ENCODE data around the gene SARDH.
"Not testable (repeated sequence)": the region's sequence is repeated elsewhere in the genome, so short reads cannot be mapped to it uniquely, and the experiment has no call there.

Gene SARDH

DNA sequence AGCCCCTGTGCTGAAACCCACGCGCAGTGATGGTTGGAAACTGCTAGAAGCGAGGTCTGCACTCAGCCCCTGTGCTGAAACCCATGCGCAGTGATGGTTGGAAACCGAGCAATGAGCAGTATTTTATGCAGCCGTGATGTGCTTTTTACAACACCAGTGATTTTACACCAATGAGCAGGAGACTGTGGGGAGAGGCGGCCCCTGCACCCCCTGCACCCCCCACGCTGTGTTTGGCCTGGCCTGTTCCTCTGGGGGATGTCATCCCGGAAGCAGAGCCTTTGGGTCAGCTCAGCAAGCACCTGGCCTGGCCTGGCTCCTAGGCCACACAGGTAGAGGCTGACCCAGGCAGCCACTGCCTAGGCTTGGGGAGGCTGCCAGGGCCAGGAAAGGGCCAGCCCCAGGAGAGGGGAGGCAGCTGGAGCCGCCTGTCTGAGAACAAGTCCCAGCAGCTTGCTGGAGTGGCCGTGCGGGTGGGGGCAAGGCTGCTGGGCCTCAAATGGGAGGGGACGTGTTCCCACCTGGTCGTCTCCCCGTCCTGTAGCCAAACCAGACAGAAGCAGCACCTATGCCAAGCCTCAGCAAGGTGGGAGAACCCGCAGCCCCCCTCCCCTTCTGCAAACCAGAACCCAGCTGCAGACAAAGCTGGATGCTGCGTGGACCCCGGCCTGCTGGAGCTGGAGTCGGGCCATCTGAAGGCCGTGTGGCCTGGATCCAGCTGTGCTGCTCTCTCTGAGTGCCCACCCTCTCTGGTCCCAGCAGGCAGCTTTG lies 55.1 kb downstream of the SARDH start:
- Histone ChIP-seq H3K27ac (ENCODE audit: low read depth, low read length) (no peak overlapping the region), H3K27me3 (ENCODE audit: control insufficient read depth, insufficient read depth, low read length) (no peaks in the 10 kb centered on the region), H3K4me3 (ENCODE audit: low read length) (no peak overlapping the region), H3K36me3 (ENCODE audit: control insufficient read depth, insufficient read depth, low read length) (no peaks in the 10 kb centered on the region), H3K4me1 (ENCODE audit: control insufficient read depth, insufficient read depth, low read length) (peaks cover 10% of the 10 kb centered on the region), H3K9ac (ENCODE audit: low read length) (no peak overlapping the region)

GRCh38 chr9:133681658-133682306 lies 56.4 kb downstream of the SARDH start:
- Histone ChIP-seq H3K27ac (ENCODE audit: low read depth, low read length) (no peak overlapping the region), H3K27me3 (ENCODE audit: control insufficient read depth, insufficient read depth, low read length) (no peaks in the 10 kb centered on the region), H3K36me3 (ENCODE audit: control insufficient read depth, insufficient read depth, low read length) (no peaks in the 10 kb centered on the region), H3K9ac (ENCODE audit: low read length) (no peak overlapping the region), H3K4me1 (ENCODE audit: control insufficient read depth, insufficient read depth, low read length) (peaks cover 10% of the 10 kb centered on the region), H3K4me3 (ENCODE audit: low read length) (no peak overlapping the region)

DNA sequence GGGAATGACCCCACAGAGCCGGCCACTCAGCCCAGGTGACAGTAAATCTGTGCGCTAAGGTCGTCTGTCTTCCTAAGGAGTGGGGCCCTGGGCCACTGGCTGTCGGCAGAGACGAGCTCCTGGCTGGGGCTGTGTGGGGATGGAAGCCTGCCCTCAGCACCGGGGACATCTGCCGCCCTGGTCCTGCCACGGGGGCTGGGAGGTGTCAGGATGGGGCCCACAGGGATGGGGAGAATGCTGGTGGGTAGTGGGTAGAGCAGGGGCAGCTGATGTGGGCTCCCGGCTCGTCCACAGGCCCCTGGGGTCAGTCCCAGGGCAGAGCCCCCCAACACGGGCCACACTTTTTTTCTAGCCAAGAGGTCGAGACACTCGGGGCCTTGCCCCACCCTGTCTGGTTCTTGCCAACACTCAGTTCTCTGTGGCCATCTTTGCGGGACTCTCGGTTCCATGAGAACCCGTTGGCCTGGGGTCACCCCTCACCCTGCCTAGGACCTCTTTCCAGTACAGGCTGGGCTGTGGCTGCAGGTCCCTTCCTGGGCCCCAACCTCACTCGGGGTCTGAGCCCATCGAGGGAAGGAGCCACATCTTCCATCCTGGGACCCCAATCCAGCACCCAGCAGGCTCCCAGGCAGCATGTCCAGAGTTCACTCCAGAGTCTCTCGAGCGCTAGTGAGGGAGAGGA lies 57.0 kb downstream of the SARDH start:
- no peak overlapping the region for H3K9ac ChIP-seq (ENCODE audit: low read length)
- no peaks in the 10 kb centered on the region for H3K36me3 ChIP-seq (ENCODE audit: control insufficient read depth, insufficient read depth, low read length)
- peaks cover 10% of the 10 kb centered on the region for H3K4me1 ChIP-seq (ENCODE audit: control insufficient read depth, insufficient read depth, low read length)
- H3K4me3 ChIP-seq (ENCODE audit: low read length): no peak overlapping the region
- H3K27ac ChIP-seq (ENCODE audit: low read depth, low read length): no peak overlapping the region
- H3K27me3 ChIP-seq (ENCODE audit: control insufficient read depth, insufficient read depth, low read length): no peaks in the 10 kb centered on the region

- Histone ChIP-seq H3K36me3 (ENCODE audit: control insufficient read depth, insufficient read depth, low read length) (no peaks in the 10 kb centered on the region), H3K4me3 (ENCODE audit: low read length) (no peak overlapping the region), H3K27ac (ENCODE audit: low read depth, low read length) (no peak overlapping the region), H3K9ac (ENCODE audit: low read length) (no peak overlapping the region), H3K27me3 (ENCODE audit: control insufficient read depth, insufficient read depth, low read length) (no peaks in the 10 kb centered on the region), H3K4me1 (ENCODE audit: control insufficient read depth, insufficient read depth, low read length) (peaks cover 10% of the 10 kb centered on the region)
Measured at GRCh38 chr9:133680250-133680975, 57.7 kb downstream of the SARDH start.

GRCh38 chr9:133679466-133680061 lies 58.6 kb downstream of the SARDH start:
- Histone ChIP-seq H3K4me3 (ENCODE audit: low read length) (no peak overlapping the region), H3K9ac (ENCODE audit: low read length) (no peak overlapping the region)

DNA sequence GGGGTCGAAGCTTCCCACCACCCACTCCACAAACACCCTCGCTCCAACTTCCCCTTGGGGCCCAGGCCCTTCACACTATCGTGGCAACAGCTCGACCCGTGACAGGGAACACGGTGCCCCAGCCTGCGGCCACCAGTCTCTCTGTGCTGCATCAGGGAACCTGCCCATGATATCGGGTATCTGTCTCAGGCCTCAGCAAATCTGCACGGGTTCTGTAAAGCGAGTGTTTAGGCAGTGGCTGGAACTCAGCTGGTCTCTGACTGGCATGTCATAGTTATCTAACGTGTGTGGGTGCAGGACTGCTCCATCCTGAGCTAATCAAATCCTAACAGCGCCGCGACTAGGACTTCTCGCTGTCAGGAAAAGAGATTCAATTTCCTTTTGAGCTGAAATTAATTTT lies 59.1 kb downstream of the SARDH start:
- Histone ChIP-seq H3K36me3 (ENCODE audit: control insufficient read depth, insufficient read depth, low read length) (no peaks in the 10 kb centered on the region), H3K27ac (ENCODE audit: low read depth, low read length) (no peak overlapping the region), H3K27me3 (ENCODE audit: control insufficient read depth, insufficient read depth, low read length) (no peaks in the 10 kb centered on the region), H3K4me3 (ENCODE audit: low read length) (no peak overlapping the region), H3K9ac (ENCODE audit: low read length) (no peak overlapping the region), H3K4me1 (ENCODE audit: control insufficient read depth, insufficient read depth, low read length) (peaks cover 5% of the 10 kb centered on the region)

More at GRCh38 chr9:133679466-133680061, 58.6 kb downstream of the SARDH start:
- peaks cover 10% of the 10 kb centered on the region for H3K4me1 ChIP-seq (ENCODE audit: control insufficient read depth, insufficient read depth, low read length)
- no peak overlapping the region for H3K27ac ChIP-seq (ENCODE audit: low read depth, low read length)
- H3K27me3 ChIP-seq (ENCODE audit: control insufficient read depth, insufficient read depth, low read length): no peaks in the 10 kb centered on the region
- H3K36me3 ChIP-seq (ENCODE audit: control insufficient read depth, insufficient read depth, low read length): no peaks in the 10 kb centered on the region

- H3K36me3 ChIP-seq (ENCODE audit: control insufficient read depth, insufficient read depth, low read length): no peaks in the 10 kb centered on the region
- no peak overlapping the region for H3K4me3 ChIP-seq (ENCODE audit: low read length)
- H3K27ac ChIP-seq (ENCODE audit: low read depth, low read length): no peak overlapping the region
- no peaks in the 10 kb centered on the region for H3K27me3 ChIP-seq (ENCODE audit: control insufficient read depth, insufficient read depth, low read length)
- H3K4me1 ChIP-seq (ENCODE audit: control insufficient read depth, insufficient read depth, low read length): no peaks in the 10 kb centered on the region
- H3K9ac ChIP-seq (ENCODE audit: low read length): no peak overlapping the region
Measured at GRCh38 chr9:133677126-133678010, 60.8 kb downstream of the SARDH start.

- Histone ChIP-seq H3K9ac (ENCODE audit: low read length) (no peak overlapping the region), H3K27ac (ENCODE audit: low read depth, low read length) (no peak overlapping the region), H3K4me1 (ENCODE audit: control insufficient read depth, insufficient read depth, low read length) (no peaks in the 10 kb centered on the region), H3K36me3 (ENCODE audit: control insufficient read depth, insufficient read depth, low read length) (no peaks in the 10 kb centered on the region), H3K27me3 (ENCODE audit: control insufficient read depth, insufficient read depth, low read length) (no peaks in the 10 kb centered on the region), H3K4me3 (ENCODE audit: low read length) (no peak overlapping the region)
Measured at GRCh38 chr9:133676450-133676849, 61.7 kb downstream of the SARDH start.

DNA sequence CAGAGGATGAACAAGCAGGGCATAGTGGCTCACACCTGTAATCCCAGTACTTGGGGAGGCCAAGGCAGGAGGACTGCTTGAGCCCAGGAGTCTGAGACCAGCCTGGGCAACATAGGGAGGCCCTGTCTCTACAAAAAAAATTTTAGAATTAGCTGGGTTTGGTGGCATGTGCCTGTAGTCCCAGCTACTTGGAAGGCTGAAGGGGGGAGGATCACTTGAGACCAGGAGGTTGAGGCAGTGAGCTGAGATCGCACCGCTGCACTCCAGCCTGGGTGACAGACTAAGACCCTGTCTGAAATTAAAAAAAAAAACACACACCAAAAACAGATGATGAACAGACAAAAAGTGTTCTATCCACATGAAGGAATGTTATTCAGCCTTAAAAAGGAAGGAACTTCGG lies 62.4 kb downstream of the SARDH start:
- not testable (repeated sequence) for H3K4me3 ChIP-seq (ENCODE audit: low read length); H3K4me1 ChIP-seq (ENCODE audit: control insufficient read depth, insufficient read depth, low read length); H3K27me3 ChIP-seq (ENCODE audit: control insufficient read depth, insufficient read depth, low read length)

GRCh38 chr9:133674091-133674490 lies 64.1 kb downstream of the SARDH start:
- H3K27me3 ChIP-seq (ENCODE audit: control insufficient read depth, insufficient read depth, low read length): no peaks in the 10 kb centered on the region
- no peaks in the 10 kb centered on the region for H3K36me3 ChIP-seq (ENCODE audit: control insufficient read depth, insufficient read depth, low read length)
- no peak overlapping the region for H3K27ac ChIP-seq (ENCODE audit: low read depth, low read length)
- H3K4me1 ChIP-seq (ENCODE audit: control insufficient read depth, insufficient read depth, low read length): no peaks in the 10 kb centered on the region
- H3K4me3 ChIP-seq (ENCODE audit: low read length): no peak overlapping the region
- H3K9ac ChIP-seq (ENCODE audit: low read length): no peak overlapping the region

More for the DNA sequence above, 62.4 kb downstream of the SARDH start:
- not testable (repeated sequence) for H3K27ac ChIP-seq (ENCODE audit: low read depth, low read length); H3K9ac ChIP-seq (ENCODE audit: low read length); H3K36me3 ChIP-seq (ENCODE audit: control insufficient read depth, insufficient read depth, low read length)

- Histone ChIP-seq H3K4me1 (ENCODE audit: control insufficient read depth, insufficient read depth, low read length) (no peaks in the 10 kb centered on the region), H3K4me3 (ENCODE audit: low read length) (no peak overlapping the region), H3K27me3 (ENCODE audit: control insufficient read depth, insufficient read depth, low read length) (no peaks in the 10 kb centered on the region), H3K9ac (ENCODE audit: low read length) (no peak overlapping the region), H3K36me3 (ENCODE audit: control insufficient read depth, insufficient read depth, low read length) (no peaks in the 10 kb centered on the region), H3K27ac (ENCODE audit: low read depth, low read length) (no peak overlapping the region)
Measured at GRCh38 chr9:133673258-133673655, 64.9 kb downstream of the SARDH start.

Data from rectal smooth muscle tissue (tissue), 1 donor.